22Rv1 (cell line): Measurements from ENCODE around the gene GCN1.

Experiments used
- ZFX ChIP-seq: fragments of 450-650 bp; IDR thresholded peaks from 2 replicates; pipeline ENCODE4 v1.6.1; 2017; ENCODE audit warnings: antibody characterized with exemption, borderline replicate concordance
- TF ChIP-seq, protein P1 (sequence below): fragments of 450-650 bp; IDR thresholded peaks from 2 replicates; pipeline ENCODE4 v1.5.1; 2017; ENCODE audit warnings: mild to moderate bottlenecking

DNA sequence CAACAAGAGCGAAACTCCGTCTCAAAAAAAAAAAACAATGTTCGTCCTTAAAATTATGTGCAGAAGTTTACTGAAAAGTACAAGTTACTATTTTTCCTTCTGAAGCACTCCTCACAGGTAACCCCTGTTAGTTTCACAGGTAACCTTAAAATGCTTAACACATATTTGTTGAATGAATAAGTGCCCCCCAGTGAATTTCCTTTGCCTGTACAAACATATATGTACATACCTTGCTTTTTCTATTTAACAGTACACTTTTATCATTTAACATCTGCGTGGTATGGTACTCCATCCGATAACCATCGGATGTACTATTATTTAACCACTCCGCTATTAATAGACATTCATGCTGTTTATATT is 76.6 kb downstream of the GCN1 start:
- TF ChIP-seq, protein P1, sequence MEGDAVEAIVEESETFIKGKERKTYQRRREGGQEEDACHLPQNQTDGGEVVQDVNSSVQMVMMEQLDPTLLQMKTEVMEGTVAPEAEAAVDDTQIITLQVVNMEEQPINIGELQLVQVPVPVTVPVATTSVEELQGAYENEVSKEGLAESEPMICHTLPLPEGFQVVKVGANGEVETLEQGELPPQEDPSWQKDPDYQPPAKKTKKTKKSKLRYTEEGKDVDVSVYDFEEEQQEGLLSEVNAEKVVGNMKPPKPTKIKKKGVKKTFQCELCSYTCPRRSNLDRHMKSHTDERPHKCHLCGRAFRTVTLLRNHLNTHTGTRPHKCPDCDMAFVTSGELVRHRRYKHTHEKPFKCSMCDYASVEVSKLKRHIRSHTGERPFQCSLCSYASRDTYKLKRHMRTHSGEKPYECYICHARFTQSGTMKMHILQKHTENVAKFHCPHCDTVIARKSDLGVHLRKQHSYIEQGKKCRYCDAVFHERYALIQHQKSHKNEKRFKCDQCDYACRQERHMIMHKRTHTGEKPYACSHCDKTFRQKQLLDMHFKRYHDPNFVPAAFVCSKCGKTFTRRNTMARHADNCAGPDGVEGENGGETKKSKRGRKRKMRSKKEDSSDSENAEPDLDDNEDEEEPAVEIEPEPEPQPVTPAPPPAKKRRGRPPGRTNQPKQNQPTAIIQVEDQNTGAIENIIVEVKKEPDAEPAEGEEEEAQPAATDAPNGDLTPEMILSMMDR: no peak
- no peak for TF ChIP-seq ZFX
